Measurements from ENCODE around the gene SNX13. TPM values are rescaled to one million over a fixed set of nuclear protein-coding genes. Genes with fewer than 3 reads are reported as not detected.
A peak's percentile ranks its signal among the peaks of the same experiment; 100 is the strongest.

The SNX13 gene
- total and polyA plus RNA-seq, 2 of the 4 experiments (the other 2 are of a cell fraction) = 9.0 to 24.9 TPM

DNA sequence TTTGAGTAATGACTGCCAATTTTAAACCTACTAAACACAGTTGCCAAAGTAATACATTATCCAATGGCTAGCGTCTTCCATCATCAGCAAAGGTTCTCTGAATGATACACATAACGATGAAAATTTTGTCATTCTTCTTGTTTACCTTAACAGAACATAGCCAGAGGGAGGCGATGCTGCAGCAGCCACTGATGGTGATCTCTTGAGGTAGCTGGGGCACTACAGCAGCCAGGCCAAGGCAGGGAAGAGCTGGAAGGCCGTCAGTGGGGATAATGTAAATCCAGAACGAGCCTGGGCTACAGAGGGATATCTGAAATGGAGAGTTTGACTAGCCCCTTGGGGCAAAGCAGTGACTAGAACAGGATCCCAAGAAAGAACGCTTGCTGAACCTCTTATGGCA, 48.6 kb upstream of the SNX13 start:
- ATAC-seq (ENCODE audit: low read depth) (no peak), DNase-seq (no peak)
- CTCF ChIA-PET = no interaction called here

More for the DNA sequence above, 48.6 kb upstream of the SNX13 start:
- Histone ChIP-seq H4K8ac (ENCODE audit: low read depth in 2 of 2, low read length in 2 of 2) (no peak overlapping the region), H3K27ac (ENCODE audit: insufficient read depth, low read length) (no peak overlapping the region), H3K4me3 (ENCODE audit: insufficient read depth, low read depth, low read length) (no peak overlapping the region), H3K79me1 (ENCODE audit: low read depth in 1 of 2, low read length in 2 of 2) (no peaks in the 10 kb centered on the region), H3K9me1 (ENCODE audit: insufficient read depth, low read length) (peaks cover 3% of the 10 kb centered on the region; the same call in 1 of the 2 replicates), H3K56ac (ENCODE audit: extremely low read depth, insufficient read depth, low read length) (no peak overlapping the region), H2AFZ (replicated peaks; ENCODE audit: low read length, poor library complexity) (no peak overlapping the region), H4K5ac (ENCODE audit: low read depth, low read length) (no peak overlapping the region), H3K4me2 (ENCODE audit: low read depth, low read length) (no peak overlapping the region), H3K4ac (ENCODE audit: low read depth, low read length) (no peak overlapping the region), H2AK9ac (replicated peaks; ENCODE audit: low read depth, low read length, poor library complexity) (no peak overlapping the region), H3K18ac (ENCODE audit: low read depth, low read length) (no peak overlapping the region), H3K27me3 (ENCODE audit: control insufficient read depth, insufficient read depth, low read length) (no peaks in the 10 kb centered on the region), H2BK5ac (ENCODE audit: low read depth, low read length, poor library complexity, severe bottlenecking) (no peak overlapping the region), H2AK5ac (ENCODE audit: low read depth, low read length) (peak overlapping the region; percentile 48; the same call in 1 of the 2 replicates), H3K4me1 (ENCODE audit: control insufficient read depth, insufficient read depth, low read length) (peaks cover 2% of the 10 kb centered on the region; the same call in 1 of the 2 replicates), H4K91ac (ENCODE audit: insufficient read depth, low read depth, low read length) (no peak overlapping the region), H2BK20ac (ENCODE audit: low read depth, low read length) (no peak overlapping the region), H3K36me3 (ENCODE audit: control insufficient read depth, insufficient read depth, low read length) (no peaks in the 10 kb centered on the region), H3K9me3 (ENCODE audit: control insufficient read depth, insufficient read depth, low read length) (no peaks in the 10 kb centered on the region), H3K23ac (ENCODE audit: low read depth, low read length) (no peak overlapping the region), H2BK120ac (ENCODE audit: low read depth, low read length) (no peak overlapping the region; the same call in 1 of the 2 replicates), H3K14ac (replicated peaks; ENCODE audit: low read depth, low read length) (no peak overlapping the region), H4K20me1 (ENCODE audit: insufficient read depth, low read length) (no peaks in the 10 kb centered on the region), H3K9ac (ENCODE audit: low read depth, low read length) (no peak overlapping the region), H2BK15ac (ENCODE audit: low read depth, low read length) (0 out of 3 replicates have a peak overlapping the region, but pooled peaks have one; percentile 33)
- intact Hi-C loops (cut with micrococcal nuclease) = no loop called here
- in situ Hi-C loops (cut with MboI; ENCODE audit: low sequenced_read_pairs) = no loop called here
- 64% methylated on average over 3 of the region's 6 CpGs; no CpG with 5 or more reads in 1 of the 2 experiments for WGBS, 2 experiments (ENCODE audit: extremely low coverage in 2 of 2, insufficient read length in 1 of 2)
- POLR2A ChIA-PET (ENCODE audit: unreplicated experiment) = no interaction called here
- no TSS peak for BruUV-seq (replicated peaks)
- TF ChIP-seq SMC3 (IDR thresholded peaks at IDR 0.05; ENCODE audit: low read depth, low read length) (no peak), RCOR1 (IDR thresholded peaks at IDR 0.05; ENCODE audit: insufficient replicate concordance, low read length) (no peak), CEBPB (IDR thresholded peaks at IDR 0.05; ENCODE audit: low read depth, low read length) (no peak)
- dilution Hi-C loops (cut with HindIII; ENCODE audit: low sequenced_read_pairs, unreplicated experiment) = no loop called here
